Stomach (tissue), 9 donors: ENCODE results near the gene KCNK13. TPM values are rescaled to one million over a fixed set of nuclear protein-coding genes. Genes with fewer than 3 reads are reported as not detected.

Experiments used
- DNase-seq, 2 donors: peaks; one replicate each; pipeline versions ENCODE4 v3.0.0 to v3.0.0-alpha.2; 2013 to 2019
- H3K27ac ChIP-seq, 5 donors: fragments of 200-600 bp in 4 of 5; sonication (generic) in 4 of 5; one replicate each; pipeline ENCODE4 v1.5.1; 2013 to 2019; ENCODE audit warnings: mild to moderate bottlenecking in 1 of 5, moderate library complexity in 1 of 5
- H3K27me3 ChIP-seq, 3 donors: fragments of 200-600 bp; sonication (generic); one replicate each; pipeline ENCODE4 v1.5.1; 2017 to 2019; ENCODE audit warnings: mixed run types in 1 of 3
- H3K36me3 ChIP-seq, 4 donors: fragments of 200-600 bp; sonication (generic); 1 replicate in 3 of 4; 2 replicates in 1 of 4; pipeline ENCODE4 v1.5.1; 2016 to 2019
- H3K4me1 ChIP-seq, 4 donors: fragments of 200-600 bp; sonication (generic); one replicate each; pipeline ENCODE4 v1.5.1; 2016 to 2019
- H3K4me3 ChIP-seq, 4 donors: fragments of 200-600 bp; sonication (generic) in 3 of 4; one replicate each; pipeline ENCODE4 v1.5.1; 2016 to 2019; ENCODE audit warnings: mild to moderate bottlenecking in 1 of 4
- H3K9me3 ChIP-seq, 4 donors: fragments of 200-600 bp; sonication (generic); one replicate each; pipeline ENCODE4 v1.5.1; 2016 to 2019
- EP300 ChIP-seq: sonication (generic); formaldehyde crosslinking; IDR thresholded peaks from one replicate; pipeline ENCODE4 v1.6.1; 2017; ENCODE audit warnings: antibody characterized with exemption
- POLR2A ChIP-seq, 4 donors: fragments of 450-650 bp; IDR thresholded peaks; one replicate each; pipeline ENCODE4 v1.6.1; 2016; ENCODE audit warnings: antibody characterized with exemption in 4 of 4, control low read depth in 2 of 4, mild to moderate bottlenecking in 1 of 4, moderate library complexity in 1 of 4
- POLR2AphosphoS5 ChIP-seq, 3 donors: sonication (generic); formaldehyde crosslinking; IDR thresholded peaks; one replicate each; pipeline ENCODE4 v1.6.1; 2016; ENCODE audit warnings: antibody characterized with exemption in 3 of 3
- WGBS, 5 donors: extraction: QIAGEN DNeasy Blood & Tissue Kit in 3 of 5; methylation state at CpG; one replicate each; pipeline versions ENCODE4 v1.1.5 to v1.1.7; 2013 to 2018; 5-methylcytosine and 5-hydroxymethylcytosine counted together
- intact Hi-C: fragments of 100-400 bp; cut with DNase I; formaldehyde crosslinking; loops from one replicate; pipeline ENCODE4 v1.15.1; 2023; ENCODE audit warnings: low total_unique reads
- polyA plus RNA-seq, 3 donors: library from polyadenylated mRNA; stranded (reverse); fragments of 200-250 nt; gene quantifications; one replicate each; pipeline ENCODE4 v1.2.3, GENCODE V29; 2013
- total RNA-seq, 5 donors: library from RNA; depleted of rRNA; stranded (reverse); fragments of >200 nt; gene quantifications; one replicate each; pipeline versions ENCODE4 v1.1.0 to v1.2.3, GENCODE V29; 2014 to 2016
- TF ChIP-seq, protein P1 (sequence below), 7 experiments: fragments of 450-650 bp in 4 of 7; fragments of 200-600 bp in 3 of 7; sonication (generic) in 3 of 7; IDR thresholded peaks; one replicate each; pipeline ENCODE4 v1.5.1; 2016 to 2019; ENCODE audit warnings: antibody characterized with exemption in 7 of 7, control low read depth in 2 of 7, mild to moderate bottlenecking in 1 of 7
- donor health status: healthy with polysubstance abuse.
- donor health status: Bipolar disorder and iron deficiency.
- donor health status: healthy.

KCNK13 gene
- total and polyA plus RNA-seq, 8 donors: 0.08 to 2.5 (median 0.37) TPM; not detected in 4

DNA sequence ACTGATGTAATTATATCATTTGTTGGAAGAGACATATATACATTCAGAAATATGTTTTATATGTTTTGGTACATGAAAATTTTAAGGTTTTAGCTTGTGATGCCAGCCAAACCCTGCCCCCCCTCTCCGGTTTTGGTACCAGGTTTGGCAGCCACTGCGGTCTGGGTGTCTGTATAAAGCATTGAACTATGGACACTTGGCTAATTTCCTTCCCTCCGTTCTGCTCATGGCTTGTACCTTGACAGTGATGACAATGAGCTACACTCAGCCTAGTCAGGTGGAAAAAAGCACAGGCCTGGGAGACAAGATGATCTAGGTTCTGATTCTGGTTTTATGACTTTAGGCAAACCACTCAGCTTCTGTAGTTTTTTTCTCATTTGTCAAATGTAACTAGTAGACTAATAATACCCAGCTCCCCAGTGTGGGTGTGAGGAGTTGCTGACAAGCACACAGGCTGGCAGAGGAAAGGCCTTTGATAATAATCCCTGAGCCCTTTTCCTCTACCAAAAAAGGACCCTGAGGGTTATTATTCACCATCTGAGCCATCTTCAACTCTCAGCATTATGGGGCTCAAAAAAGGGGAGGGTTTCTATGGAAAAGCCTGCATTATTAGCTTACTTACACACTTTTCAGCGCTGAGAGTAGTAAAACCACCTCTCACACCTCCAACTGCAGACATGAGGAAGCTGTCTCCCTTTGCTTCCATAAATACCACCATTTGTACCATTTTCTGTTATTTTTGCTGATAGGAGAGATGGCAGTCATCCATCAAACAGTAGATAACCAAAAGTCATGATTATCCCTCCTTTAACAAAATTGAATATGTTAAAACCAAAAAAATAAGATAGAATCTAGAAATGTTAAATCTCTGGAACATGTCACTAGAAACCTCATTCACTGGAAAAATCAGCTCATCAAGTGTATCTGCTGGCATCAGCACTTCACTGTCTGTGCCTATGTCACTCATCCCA is 118.3 kb downstream of the KCNK13 start:
- Histone ChIP-seq H3K27me3 (no peaks in the 10 kb centered on the region), H3K9me3 (no peaks in the 10 kb centered on the region), H3K27ac (no peak overlapping the region), H3K36me3 (no peaks in the 10 kb centered on the region), H3K4me1 (no peaks in the 10 kb centered on the region), H3K4me3 (no peak overlapping the region)
- WGBS, 5 donors: 80 to 91% (median 87%) methylated on average over 4 of the region's 4 CpGs
- intact Hi-C loops: no loop called here
- TF ChIP-seq, protein P1, sequence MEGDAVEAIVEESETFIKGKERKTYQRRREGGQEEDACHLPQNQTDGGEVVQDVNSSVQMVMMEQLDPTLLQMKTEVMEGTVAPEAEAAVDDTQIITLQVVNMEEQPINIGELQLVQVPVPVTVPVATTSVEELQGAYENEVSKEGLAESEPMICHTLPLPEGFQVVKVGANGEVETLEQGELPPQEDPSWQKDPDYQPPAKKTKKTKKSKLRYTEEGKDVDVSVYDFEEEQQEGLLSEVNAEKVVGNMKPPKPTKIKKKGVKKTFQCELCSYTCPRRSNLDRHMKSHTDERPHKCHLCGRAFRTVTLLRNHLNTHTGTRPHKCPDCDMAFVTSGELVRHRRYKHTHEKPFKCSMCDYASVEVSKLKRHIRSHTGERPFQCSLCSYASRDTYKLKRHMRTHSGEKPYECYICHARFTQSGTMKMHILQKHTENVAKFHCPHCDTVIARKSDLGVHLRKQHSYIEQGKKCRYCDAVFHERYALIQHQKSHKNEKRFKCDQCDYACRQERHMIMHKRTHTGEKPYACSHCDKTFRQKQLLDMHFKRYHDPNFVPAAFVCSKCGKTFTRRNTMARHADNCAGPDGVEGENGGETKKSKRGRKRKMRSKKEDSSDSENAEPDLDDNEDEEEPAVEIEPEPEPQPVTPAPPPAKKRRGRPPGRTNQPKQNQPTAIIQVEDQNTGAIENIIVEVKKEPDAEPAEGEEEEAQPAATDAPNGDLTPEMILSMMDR (IDR thresholded peaks at IDR 0.05): no peak
- TF ChIP-seq POLR2A (IDR thresholded peaks at IDR 0.05): no peak
- no peak for TF ChIP-seq POLR2AphosphoS5 (IDR thresholded peaks at IDR 0.05)
- TF ChIP-seq EP300: no peak
- DNase-seq: no peak

DNA sequence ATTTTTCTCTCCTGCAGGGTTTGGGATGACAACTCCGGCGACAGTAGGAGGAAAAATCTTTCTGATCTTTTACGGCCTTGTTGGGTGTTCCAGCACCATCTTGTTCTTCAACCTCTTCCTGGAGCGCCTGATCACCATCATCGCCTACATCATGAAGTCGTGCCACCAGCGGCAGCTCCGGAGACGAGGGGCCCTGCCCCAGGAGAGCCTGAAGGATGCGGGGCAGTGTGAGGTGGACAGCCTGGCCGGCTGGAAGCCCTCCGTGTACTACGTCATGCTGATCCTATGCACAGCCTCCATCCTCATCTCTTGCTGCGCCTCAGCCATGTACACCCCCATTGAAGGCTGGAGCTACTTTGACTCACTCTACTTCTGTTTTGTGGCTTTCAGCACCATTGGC is 122.3 kb downstream of the KCNK13 start:
- no peaks in the 10 kb centered on the region for H3K36me3 ChIP-seq
- no peak for DNase-seq
- no peaks in the 10 kb centered on the region for H3K27me3 ChIP-seq
- H3K4me1 ChIP-seq: no peaks in the 10 kb centered on the region
- intact Hi-C loops: no loop called here
- H3K9me3 ChIP-seq: no peaks in the 10 kb centered on the region
- H3K4me3 ChIP-seq: no peak overlapping the region
- TF ChIP-seq, protein P1 (IDR thresholded peaks at IDR 0.05): no peak
- TF ChIP-seq POLR2AphosphoS5 (IDR thresholded peaks at IDR 0.05) (no peak), EP300 (no peak), POLR2A (IDR thresholded peaks at IDR 0.05) (no peak)
- H3K27ac ChIP-seq: no peak overlapping the region
- 91 to 98% (median 96%) methylated on average over 14 of the region's 14 CpGs for WGBS, 5 donors

DNA sequence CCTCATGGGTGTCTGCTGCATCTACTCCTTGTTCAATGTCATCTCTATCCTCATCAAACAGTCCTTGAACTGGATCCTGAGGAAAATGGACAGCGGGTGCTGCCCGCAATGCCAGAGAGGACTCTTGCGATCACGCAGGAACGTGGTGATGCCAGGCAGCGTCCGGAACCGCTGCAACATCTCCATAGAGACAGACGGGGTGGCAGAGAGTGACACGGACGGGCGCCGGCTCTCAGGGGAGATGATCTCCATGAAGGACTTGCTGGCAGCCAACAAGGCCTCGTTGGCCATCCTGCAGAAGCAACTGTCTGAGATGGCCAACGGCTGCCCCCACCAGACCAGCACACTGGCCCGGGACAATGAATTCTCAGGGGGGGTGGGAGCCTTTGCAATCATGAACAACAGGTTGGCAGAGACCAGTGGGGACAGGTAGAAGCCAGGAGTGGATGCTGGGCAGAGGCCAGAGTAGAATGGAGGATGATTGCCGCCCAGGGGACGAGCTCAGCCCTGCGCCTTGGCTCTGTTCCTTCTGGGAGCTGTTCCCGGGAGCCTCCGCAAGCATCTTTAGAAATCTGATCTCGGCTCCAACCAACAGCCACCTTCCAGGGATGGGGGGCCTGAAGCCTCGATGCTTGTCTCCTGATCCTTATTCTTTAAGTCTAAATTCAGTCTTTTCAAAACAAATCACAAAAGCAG is 122.9 kb downstream of the KCNK13 start:
- no peaks in the 10 kb centered on the region for H3K27me3 ChIP-seq
- TF ChIP-seq POLR2A (IDR thresholded peaks at IDR 0.05) (no peak), EP300 (no peak), POLR2AphosphoS5 (IDR thresholded peaks at IDR 0.05) (no peak)
- TF ChIP-seq, protein P1 (IDR thresholded peaks at IDR 0.05): no peak
- no peaks in the 10 kb centered on the region for H3K4me1 ChIP-seq
- H3K9me3 ChIP-seq: no peaks in the 10 kb centered on the region
- 86 to 88% (median 87%) methylated on average over 21 to 23 of the region's 23 CpGs for WGBS, 5 donors
- no peak overlapping the region for H3K4me3 ChIP-seq
- no peaks in the 10 kb centered on the region for H3K36me3 ChIP-seq
- intact Hi-C loops: no loop called here
- no peak overlapping the region for H3K27ac ChIP-seq
- DNase-seq: no peak

DNA sequence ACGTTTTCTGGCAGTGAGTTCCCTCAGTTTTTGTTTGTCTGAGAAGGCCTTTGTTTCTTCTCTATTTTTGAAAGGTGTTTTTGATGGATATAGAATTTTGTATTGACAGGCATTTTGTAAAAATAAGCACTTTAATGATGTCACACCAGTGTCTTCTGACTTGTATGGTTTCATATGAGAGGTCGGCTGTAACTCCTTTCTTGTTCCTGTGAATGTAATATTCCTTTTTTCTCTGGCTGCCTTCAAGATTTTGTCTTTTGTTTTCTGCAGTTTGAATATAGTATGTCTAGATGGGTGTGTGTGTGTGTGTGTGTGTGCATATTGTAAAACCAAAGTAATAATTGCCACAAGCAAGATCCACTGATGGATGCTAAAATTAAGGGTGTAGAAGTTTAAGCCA is 126.8 kb downstream of the KCNK13 start:
- 88 to 93% (median 89%) methylated on average over 2 of the region's 2 CpGs for WGBS, 5 donors

More for the DNA sequence above, 126.8 kb downstream of the KCNK13 start:
- TF ChIP-seq EP300 (no peak), POLR2AphosphoS5 (IDR thresholded peaks at IDR 0.05) (no peak), POLR2A (IDR thresholded peaks at IDR 0.05) (no peak)
- TF ChIP-seq, protein P1 (IDR thresholded peaks at IDR 0.05): no peak
- Histone ChIP-seq H3K36me3 (no peaks in the 10 kb centered on the region), H3K27me3 (peaks cover 0 to under 1% (median 0%) of the 10 kb centered on the region in 3 donors), H3K9me3 (no peaks in the 10 kb centered on the region), H3K4me3 (no peak overlapping the region), H3K4me1 (no peaks in the 10 kb centered on the region), H3K27ac (no peak overlapping the region)
- DNase-seq: no peak
- intact Hi-C loops: no loop called here
